Astrocyte of the spinal cord (primary cell): ENCODE measurements around the gene ATP6V0D1.

Source experiments
- DNase-seq: peaks from one replicate; pipeline ENCODE4 v3.0.0; 2011; ENCODE audit warnings: low read depth, low spot score
- H3K4me3 ChIP-seq: 2 replicates; pipeline ENCODE4 v1.5.1; 2011; ENCODE audit warnings: low read depth, mild to moderate bottlenecking, low read length, moderate library complexity
- CTCF ChIP-seq: IDR thresholded peaks from 2 replicates; pipeline ENCODE4 v1.5.1; 2012; ENCODE audit warnings: low read depth, mild to moderate bottlenecking, low read length, inconsistent platforms
- in situ Hi-C: cut with HindIII; loops from 2 replicates; pipeline ENCODE4 v1.10.0; 2017; ENCODE audit warnings: low sequenced_read_pairs

Gene ATP6V0D1

GRCh38 chr16:67483731-67484525 lies 3.0 kb upstream of the ATP6V0D1 start:
- DNase-seq, result no peak
- no peak overlapping the region for H3K4me3 ChIP-seq
- in situ Hi-C loops, result no loop called here
- TF ChIP-seq CTCF, result no peak

- in situ Hi-C loops, result no loop called here
- no peak within 1 kb of the TSS for H3K4me3 ChIP-seq
- no peak for TF ChIP-seq CTCF
- DNase-seq, result no peak
Measured at GRCh38 chr16:67483150-67483549, 2.2 kb upstream of the ATP6V0D1 start, which contains the start of gene AGRP. TSS of gene AGRP (minus strand) at chr16:67483547. CDS start at chr16:67483398, 149 bp downstream.

GRCh38 chr16:67482233-67482924 lies 1.4 kb upstream of the ATP6V0D1 start:
- no peak for TF ChIP-seq CTCF
- DNase-seq, result no peak
- peak overlapping the region; percentile 60 for H3K4me3 ChIP-seq
- in situ Hi-C loops, result no loop called here

GRCh38 chr16:67481561-67482232 lies 740 bp upstream of the ATP6V0D1 start:
- TF ChIP-seq CTCF, result no peak
- H3K4me3 ChIP-seq, result peak overlapping the region; percentile 60
- no peak for DNase-seq
- in situ Hi-C loops, result no loop called here

- DNase-seq, result no peak
- no peak for TF ChIP-seq CTCF
- H3K4me3 ChIP-seq, result no peak overlapping the region
- in situ Hi-C loops, result no loop called here
Measured at GRCh38 chr16:67477960-67478554, 2.9 kb downstream of the ATP6V0D1 start.

- TF ChIP-seq CTCF, result no peak
- in situ Hi-C loops, result no loop called here
- H3K4me3 ChIP-seq, result no peak overlapping the region
- no peak for DNase-seq
Measured at GRCh38 chr16:67474551-67475455, 6.2 kb downstream of the ATP6V0D1 start.
